ENCODE measurements around the gene PRAMEF10.
"Not testable (repeated sequence)": the region's sequence is repeated elsewhere in the genome, so short reads cannot be mapped to it uniquely, and the experiment has no call there.

Gene PRAMEF10, protein sequence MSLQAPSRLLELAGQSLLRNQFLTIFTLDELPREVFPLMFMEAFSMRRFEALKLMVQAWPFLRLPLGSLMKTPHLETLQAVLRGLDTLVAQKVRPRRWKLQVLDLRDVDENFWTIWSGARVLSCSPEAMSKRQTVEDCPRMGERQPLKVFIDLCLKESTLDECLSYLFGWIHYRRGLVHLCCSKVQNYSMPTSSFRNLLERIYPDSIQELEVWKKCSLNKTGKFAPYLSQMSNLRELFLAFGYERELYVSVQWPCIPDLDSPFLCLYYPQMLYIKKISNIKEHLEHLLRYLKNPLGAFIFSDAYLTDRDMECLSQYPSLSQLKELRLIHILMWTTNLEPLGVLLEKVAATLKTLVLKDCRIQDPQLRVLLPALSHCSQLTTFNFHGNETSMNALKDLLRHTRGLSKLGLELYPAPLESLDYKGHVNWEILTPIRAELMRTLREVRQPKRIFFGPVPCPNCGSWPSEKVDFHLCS

DNA sequence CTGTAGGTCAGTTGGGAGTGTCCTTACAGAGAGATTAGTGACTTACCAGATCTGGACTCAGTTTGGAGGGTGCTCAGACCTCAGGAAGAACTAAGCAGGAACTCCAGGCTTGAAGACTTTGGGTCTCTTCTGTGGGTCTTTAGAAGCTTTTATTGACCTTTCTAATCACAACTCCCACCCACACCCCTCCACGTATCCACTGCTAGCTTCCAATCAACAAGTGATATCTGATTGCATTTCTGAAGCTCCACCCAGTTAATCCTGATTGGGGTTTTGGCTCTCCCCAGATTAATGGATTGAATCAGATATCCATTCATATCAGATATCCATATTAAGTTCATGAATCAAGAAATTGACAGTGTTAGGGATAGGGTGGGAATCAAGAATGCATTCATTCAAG is at the start of gene PRAMEF10:
Gene PRAMEF10 (minus strand): TSS at position 101 of the 400 bp plus-strand sequence. CDS start 2,423 bp downstream, outside the sequence.
- DNase-seq = not testable (repeated sequence)

DNA sequence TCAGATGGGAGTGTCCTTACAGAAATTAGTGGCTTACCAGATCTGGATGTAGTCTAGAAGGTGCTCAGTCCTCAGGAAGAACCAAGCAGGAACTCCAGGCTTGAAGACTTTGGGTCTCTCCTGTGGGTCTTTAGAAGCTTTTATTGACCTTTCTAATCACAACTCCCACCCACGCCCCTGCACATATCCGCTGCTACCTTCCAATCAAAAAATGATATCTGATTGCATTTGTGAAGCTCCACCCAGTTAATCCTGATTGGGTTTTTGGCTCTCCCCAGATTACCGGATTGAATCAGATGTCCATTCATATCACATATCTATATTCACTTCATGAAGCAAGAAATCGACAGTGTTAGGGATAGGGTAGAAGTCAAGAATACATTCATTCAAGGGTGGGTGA is 49.4 kb upstream of the PRAMEF10 start, which contains the start of gene PRAMEF6:
Gene PRAMEF6 (minus strand): TSS at position 101 of the 400 bp plus-strand sequence. CDS start 5,062 bp downstream, outside the sequence.
- DNase-seq = not testable (repeated sequence)

DNA sequence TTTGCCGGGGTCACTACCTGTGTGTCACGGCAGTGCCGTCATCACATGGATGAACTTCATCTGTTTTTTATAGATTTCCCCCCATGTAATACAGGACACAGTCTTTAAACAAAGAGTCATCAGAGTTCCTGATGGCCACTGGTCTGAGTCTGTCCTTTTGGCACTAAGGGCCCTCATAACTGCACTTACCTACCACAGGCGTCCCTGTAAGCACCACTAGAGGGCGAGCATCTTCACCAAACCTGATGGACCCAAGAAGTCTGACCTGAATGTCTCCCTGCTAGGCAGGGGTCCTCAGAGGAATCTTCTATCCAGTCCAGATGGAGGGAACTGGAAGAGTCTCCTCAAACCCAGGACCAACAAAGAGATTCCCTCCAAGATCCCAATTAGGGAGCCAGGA is 26.3 kb upstream of the PRAMEF10 start:
- DNase-seq = not testable (repeated sequence)

DNA sequence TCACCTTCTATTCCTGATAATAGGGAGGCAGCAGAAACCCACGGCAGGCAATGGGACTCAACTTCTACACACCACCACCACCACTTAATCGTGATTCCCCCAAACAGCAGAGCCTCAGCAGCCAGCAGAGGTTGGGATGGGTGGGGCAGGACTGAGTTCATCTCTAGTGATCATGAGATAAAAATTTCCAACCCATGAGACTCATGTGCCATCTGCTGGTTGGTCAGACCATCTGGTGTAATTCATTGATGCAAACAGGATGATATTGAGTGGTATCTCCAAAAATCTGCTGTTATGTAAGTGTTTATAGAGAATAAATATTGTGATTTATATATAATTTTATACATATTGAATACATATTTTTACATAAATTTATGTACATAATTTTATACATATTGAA is 23.7 kb upstream of the PRAMEF10 start:
- DNase-seq = not testable (repeated sequence)

DNA sequence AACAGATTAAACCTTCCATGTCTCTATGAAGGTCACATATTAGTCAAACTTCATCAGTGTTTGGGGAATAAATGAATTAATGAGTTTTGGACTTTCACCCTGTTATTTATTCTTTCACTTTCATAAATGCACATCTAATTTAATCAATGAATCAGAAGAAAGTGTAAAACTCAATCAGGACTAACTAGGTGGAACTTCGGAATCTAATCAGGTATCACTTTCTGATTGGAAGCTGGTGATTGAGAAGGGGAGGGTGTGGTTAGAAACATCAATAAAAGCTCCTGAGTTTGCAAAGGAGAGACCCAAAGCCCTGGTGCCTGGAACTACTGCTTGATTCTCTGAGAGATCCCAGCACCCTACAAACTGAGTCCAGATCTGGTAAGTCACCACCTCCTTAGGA is 18.2 kb upstream of the PRAMEF10 start, which contains the start of gene PRAMEF7:
Gene PRAMEF7 (plus strand): TSS at position 301 of the 400 bp plus-strand sequence. CDS start 1,083 bp downstream, outside the sequence.
- not testable (repeated sequence) for DNase-seq

DNA sequence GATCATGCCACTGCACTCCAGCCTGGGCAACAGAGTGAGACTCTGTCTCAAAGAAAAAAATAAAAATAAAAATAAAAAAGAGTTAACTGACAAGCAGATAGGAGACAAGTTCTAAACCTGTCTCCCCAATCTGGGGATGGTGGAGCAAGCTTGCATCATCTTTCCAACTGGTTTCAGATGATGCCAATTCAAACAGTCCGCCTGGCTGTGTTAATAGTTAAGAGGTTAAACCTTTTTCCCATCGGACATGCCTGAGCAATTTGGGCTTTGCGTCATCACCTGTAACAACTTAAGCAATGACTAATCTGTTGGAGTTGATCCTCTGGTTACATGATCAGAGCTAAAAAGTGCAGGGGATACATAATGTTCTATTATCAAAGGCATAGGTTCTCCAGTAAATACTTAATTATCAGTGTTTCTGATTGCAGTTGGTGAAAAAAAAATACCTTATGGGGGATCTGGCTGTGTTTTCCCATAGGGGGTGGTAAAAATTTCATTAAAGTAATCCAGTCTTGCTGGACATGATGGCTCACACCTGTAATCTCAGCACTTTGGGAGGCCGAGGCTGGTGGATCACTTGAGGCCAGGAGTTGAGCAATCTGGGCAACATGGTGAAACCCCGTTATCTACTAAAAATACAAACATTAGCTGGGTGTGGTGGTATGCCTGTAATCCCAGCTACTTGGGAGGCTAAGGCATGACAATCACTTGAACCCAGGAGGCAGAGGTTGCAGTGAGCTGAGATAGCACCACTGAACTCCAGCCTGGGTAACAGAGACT is 5.9 kb upstream of the PRAMEF10 start:
- not testable (repeated sequence) for DNase-seq

DNA sequence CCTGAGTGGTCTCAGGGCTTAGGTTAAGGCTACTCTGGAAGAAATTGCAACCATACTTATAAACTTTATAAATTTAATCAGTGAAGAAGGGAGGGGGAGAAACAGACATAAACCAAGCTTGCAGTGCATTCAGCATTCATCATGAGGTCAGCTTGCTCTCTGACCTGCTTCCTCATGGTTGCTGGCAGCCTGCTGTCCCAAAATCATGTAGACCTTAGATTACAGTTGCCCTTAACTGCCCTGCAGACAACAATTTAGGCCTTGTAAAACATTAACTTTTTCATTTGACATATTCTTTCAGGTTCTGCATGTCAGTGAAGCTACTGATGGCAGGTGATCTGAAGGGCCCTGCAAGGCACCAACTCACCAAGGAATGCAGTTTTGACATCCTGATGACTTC is 1.1 kb upstream of the PRAMEF10 start:
- not testable (repeated sequence) for DNase-seq

DNA sequence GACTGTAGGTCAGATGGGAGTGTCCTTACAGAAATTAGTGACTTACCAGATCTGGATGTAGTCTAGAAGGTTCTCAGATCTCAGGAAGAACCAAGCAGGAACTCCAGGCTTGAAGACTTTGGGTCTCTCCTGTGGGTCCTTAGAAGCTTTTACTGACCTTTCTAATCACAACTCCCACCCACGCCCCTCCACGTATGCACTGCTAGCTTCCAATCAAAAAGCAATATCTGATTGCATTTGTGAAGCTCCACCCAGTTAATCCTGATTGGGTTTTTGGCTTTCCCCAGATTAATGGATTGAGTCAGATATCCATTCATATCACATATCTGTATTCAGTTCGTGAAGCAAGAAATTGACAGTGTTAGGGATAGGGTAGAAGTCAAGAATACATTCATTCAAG is 12.0 kb downstream of the PRAMEF10 start, which contains the start of gene PRAMEF4:
Gene PRAMEF4 (minus strand): TSS at position 101 of the 400 bp plus-strand sequence. CDS start 2,807 bp downstream, outside the sequence.
- DNase-seq = not testable (repeated sequence)

DNA sequence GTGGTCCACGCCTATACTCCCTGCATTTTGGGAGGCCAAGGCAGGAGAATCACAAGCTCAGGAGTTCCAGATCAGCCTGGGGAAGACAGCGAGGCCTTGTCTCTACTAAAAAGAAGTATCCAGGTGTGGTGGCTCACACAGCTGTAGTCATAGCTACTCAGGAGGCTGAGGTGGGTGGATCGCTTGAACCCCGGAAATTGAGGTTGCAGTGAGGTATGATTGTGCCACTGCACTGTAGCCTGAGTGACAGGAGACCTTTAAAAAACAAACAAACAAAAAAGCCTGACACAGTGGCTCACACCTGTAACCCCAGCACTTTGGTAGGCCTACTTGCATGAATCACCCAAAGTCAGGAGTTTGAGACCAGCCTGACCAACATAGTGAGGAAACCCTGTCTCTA is 19.6 kb downstream of the PRAMEF10 start:
- not testable (repeated sequence) for DNase-seq

DNA sequence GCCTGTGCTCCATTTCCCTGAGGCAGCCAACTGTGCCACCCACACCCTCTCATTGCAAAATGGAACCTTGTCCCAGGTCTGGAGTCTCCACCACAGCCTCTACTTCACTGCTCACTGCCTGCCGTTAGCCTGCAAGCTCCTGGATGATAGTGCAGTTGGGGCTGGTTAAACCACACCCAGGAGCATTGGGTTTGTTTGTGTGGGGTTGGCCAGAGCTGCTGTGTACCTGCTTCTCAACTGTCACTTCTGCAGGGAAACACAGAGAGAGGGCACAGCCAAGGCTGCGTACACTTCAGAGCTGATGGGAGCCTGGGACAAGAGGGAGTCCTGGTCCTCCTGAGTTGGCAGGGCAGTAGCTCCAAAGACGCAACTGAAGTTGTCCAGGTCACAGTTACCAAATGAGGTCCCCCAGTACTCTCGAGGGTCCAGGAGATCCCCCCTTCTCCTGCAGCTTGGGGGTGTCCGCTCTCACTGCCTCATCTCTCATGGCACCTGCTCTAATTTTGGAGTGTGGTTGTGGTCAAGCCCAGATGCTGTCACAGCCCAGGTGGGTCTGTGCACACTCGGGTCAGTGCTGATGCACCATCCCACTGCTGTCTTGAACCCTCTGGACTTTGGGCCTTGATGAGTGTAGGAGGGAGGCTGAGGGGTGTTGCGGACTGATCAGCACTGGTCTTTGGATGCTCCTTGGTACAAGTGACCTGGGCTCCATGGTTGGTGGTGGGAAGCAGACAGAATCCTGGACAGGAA is 34.8 kb downstream of the PRAMEF10 start:
- DNase-seq = not testable (repeated sequence)

DNA sequence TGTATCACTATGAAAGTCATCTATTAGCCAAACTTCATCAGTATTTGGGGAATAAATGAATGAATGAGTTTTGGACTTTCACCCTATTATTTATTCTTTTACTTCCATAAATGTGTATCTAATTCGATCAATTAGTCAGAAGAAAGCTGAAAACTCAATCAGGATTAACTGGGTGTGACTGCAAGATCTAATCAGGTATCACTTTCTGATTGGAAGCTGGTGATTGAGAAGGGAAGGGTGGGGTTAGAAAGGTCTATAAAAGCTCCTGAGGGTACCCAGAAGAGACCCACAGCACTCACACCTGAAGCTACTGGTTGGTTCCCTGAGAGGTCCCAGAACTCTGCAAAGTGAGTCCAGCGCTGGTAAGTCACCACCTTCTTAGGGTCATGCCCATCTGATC is 41.3 kb downstream of the PRAMEF10 start, which contains the start of gene PRAMEF2:
Gene PRAMEF2 (plus strand): TSS at position 301 of the 400 bp plus-strand sequence. CDS start 1,924 bp downstream, outside the sequence.
- DNase-seq = not testable (repeated sequence)

DNA sequence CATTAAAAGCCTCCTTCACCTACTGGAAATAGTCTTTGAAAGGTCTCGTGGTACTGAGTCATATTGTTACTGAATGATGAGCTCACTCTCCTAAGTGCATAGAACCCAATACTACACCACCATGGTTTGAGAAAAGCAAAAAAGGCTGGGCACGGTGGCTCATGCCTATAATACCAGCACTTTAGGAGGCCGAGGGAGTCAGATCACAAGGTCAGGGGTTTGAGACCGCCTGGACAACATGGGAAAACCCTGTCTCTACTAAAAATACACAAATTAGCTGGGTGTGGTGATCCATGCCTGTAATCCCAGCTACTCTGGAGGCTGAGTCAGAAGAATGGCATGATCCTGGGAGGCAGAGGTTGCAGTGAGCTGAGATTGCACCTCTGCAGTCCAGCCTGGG is 46.3 kb downstream of the PRAMEF10 start:
- DNase-seq = no peak

DNA sequence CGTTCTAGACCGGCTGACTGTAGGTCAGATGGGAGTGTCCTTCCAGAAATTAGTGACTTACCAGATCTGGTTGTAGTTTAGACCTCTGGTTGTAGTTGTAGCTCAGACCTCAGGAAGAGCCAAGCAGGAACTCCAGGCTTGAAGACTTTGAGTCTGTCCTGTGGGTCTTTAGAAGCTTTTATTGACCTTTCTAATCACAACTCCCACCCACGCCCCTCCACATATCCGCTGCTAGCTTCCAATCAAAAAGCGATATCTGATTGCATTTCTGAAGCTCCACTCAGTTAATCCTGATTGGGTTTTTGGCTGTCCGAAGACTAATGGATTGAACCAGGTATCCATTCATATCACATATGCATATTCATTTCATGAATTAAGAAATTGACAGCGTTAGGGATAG is 49.5 kb downstream of the PRAMEF10 start, which contains the start of gene HNRNPCL1:
Gene HNRNPCL1 (minus strand): TSS at position 101 of the 400 bp plus-strand sequence. CDS start 431 bp downstream, outside the sequence.
- not testable (repeated sequence) for DNase-seq
